T-cell (primary cell): ENCODE results near the gene ZBTB40. TPM values are rescaled to one million over a fixed set of nuclear protein-coding genes. Genes with fewer than 3 reads are reported as not detected.

Experiments
- ATAC-seq, 4 experiments: fragments of 200-7000 bp in 3 of 4; fragments of 150-1000 bp in 1 of 4; cut with Tn5 transposase; replicated peaks in 1 of 4; 1 replicate in 3 of 4; 2 replicates in 1 of 4; pipeline ENCODE4 v1.10.0; 2021; ENCODE audit warnings: moderate library complexity in 3 of 4, mild to moderate bottlenecking in 2 of 4, moderate number of reproducible peaks in 1 of 4
- CTCF ChIA-PET, 2 donors: fragments of 300-600 bp; sonication (Branson Sonifier 250); formaldehyde crosslinking; loops; one replicate each; lab custom pipeline; 2022; ENCODE audit warnings: antibody characterized with exemption in 2 of 2; lab: Charles Lee
- POLR2A ChIA-PET, 2 donors: fragments of 300-600 bp; sonication (Branson Sonifier 250); formaldehyde crosslinking; loops; one replicate each; lab custom pipeline; 2022; ENCODE audit warnings: antibody characterized with exemption in 2 of 2; lab: Charles Lee
- DNase-seq, 35 experiments: peaks; one replicate each; pipeline versions ENCODE4 v3.0.0 to v3.0.0-alpha.2; 2013 to 2023
- H3K27ac ChIP-seq: one replicate; pipeline ENCODE4 v1.5.1; 2013; ENCODE audit warnings: low read length
- H3K27me3 ChIP-seq, 2 experiments: replicated peaks in 1 of 2; 1 replicate in 1 of 2; 2 replicates in 1 of 2; pipeline versions ENCODE4 v1.6.1 to v1.7.0; 2013; ENCODE audit warnings: low read length in 1 of 2, mixed read lengths in 1 of 2; ENCODE audit not compliant: control insufficient read depth in 2 of 2, insufficient read depth in 2 of 2; ENCODE audit errors: extremely low read depth in 1 of 2
- H3K36me3 ChIP-seq, 2 donors: 1 replicate in 1 of 2; 2 replicates in 1 of 2; pipeline versions ENCODE4 v1.6.1 to v1.7.0; 2013; ENCODE audit warnings: low read length in 1 of 2; ENCODE audit not compliant: control insufficient read depth in 2 of 2, insufficient read depth in 1 of 2; ENCODE audit errors: extremely low read depth in 1 of 2
- H3K4me1 ChIP-seq, 2 experiments: 1 replicate in 1 of 2; 2 replicates in 1 of 2; pipeline versions ENCODE4 v1.6.1 to v1.7.0; 2013; ENCODE audit warnings: low read length in 2 of 2, mixed read lengths in 1 of 2; ENCODE audit not compliant: insufficient read depth in 2 of 2, control insufficient read depth in 1 of 2; ENCODE audit errors: extremely low read depth in 1 of 2
- H3K4me3 ChIP-seq, 2 donors: 1 replicate in 1 of 2; 2 replicates in 1 of 2; pipeline versions ENCODE4 v1.5.1 to v1.7.0; 2013; ENCODE audit warnings: mild to moderate bottlenecking in 2 of 2, low read length in 1 of 2, moderate library complexity in 1 of 2; ENCODE audit not compliant: control insufficient read depth in 1 of 2; ENCODE audit errors: extremely low read depth in 1 of 2
- H3K9me3 ChIP-seq: 2 replicates; pipeline ENCODE4 v1.7.0; 2013
- H3K27ac Mint-ChIP-seq, 2 donors: one replicate each; pipeline ENCODE4 v1.8.0; 2020 to 2021; ENCODE audit warnings: mild to moderate bottlenecking in 2 of 2, mixed read lengths in 2 of 2
- H3K27me3 Mint-ChIP-seq, 2 donors: one replicate each; pipeline ENCODE4 v1.8.0; 2021 to 2022; ENCODE audit warnings: mixed read lengths in 2 of 2
- H3K36me3 Mint-ChIP-seq: one replicate; pipeline ENCODE4 v1.8.0; 2021; ENCODE audit warnings: mixed read lengths
- H3K4me1 Mint-ChIP-seq, 3 donors: one replicate each; pipeline ENCODE4 v1.8.0; 2020 to 2022; ENCODE audit warnings: mixed read lengths in 3 of 3, mild to moderate bottlenecking in 1 of 3
- H3K4me3 Mint-ChIP-seq, 3 donors: one replicate each; pipeline ENCODE4 v1.8.0; 2020 to 2022; ENCODE audit warnings: mild to moderate bottlenecking in 3 of 3, mixed read lengths in 3 of 3, moderate library complexity in 3 of 3
- H3K9me3 Mint-ChIP-seq, 3 donors: one replicate each; pipeline ENCODE4 v1.8.0; 2020 to 2022; ENCODE audit warnings: mixed read lengths in 3 of 3
- WGBS: methylation state at CpG from one replicate; pipeline ENCODE4 v1.1.5; 2013; ENCODE audit warnings: missing lambda C conversion rate; ENCODE audit not compliant: insufficient coverage; 5-methylcytosine and 5-hydroxymethylcytosine counted together
- total RNA-seq, 35 experiments: library from RNA in 6 of 35; stranded (reverse) in 6 of 35; fragments of 120-200 nt in 1 of 35; gene quantifications; one replicate each; pipeline versions ENCODE4 v1.2.1 to v1.2.4 and lab custom pipeline; 2013 to 2026

Gene ZBTB40
- total RNA-seq, 5 donors from 2014 or later (not counting 1 experiment from before 2014, with no cell fraction given), result 42.6 to 62.9 (median 54.1) TPM

GRCh38 chr1:22531251-22531650 is 79.6 kb downstream of the ZBTB40 start:
- Mint-ChIP-seq H3K27me3 (no peaks in the 10 kb centered on the region), H3K9me3 (no peaks in the 10 kb centered on the region), H3K4me3 (no peak overlapping the region), H3K4me1 (no peaks in the 10 kb centered on the region), H3K36me3 (peaks cover 41% of the 10 kb centered on the region), H3K27ac (no peak overlapping the region)
- ChIA-PET POLR2A (no interaction called here), CTCF (interaction anchor here in 1 of 2 donors (0.5 kb wide), 1 partner anchor 138 kb away, joined by 4 read pairs; no protein-coding TSS in a partner anchor)
- Histone ChIP-seq H3K4me3 (no peak overlapping the region), H3K36me3 (peaks cover 12 to 26% of the 10 kb centered on the region in 2 donors), H3K27me3 (no peaks in the 10 kb centered on the region), H3K27ac (no peak overlapping the region), H3K9me3 (no peaks in the 10 kb centered on the region), H3K4me1 (no peaks in the 10 kb centered on the region)
- DNase-seq (no peak), ATAC-seq (no peak)
- WGBS, result 98% methylated on average over 6 of the region's 6 CpGs

GRCh38 chr1:22533244-22533895 is 81.7 kb downstream of the ZBTB40 start:
- H3K4me1 ChIP-seq, result no peaks in the 10 kb centered on the region
- H3K27me3 ChIP-seq, result no peaks in the 10 kb centered on the region
- 91% methylated on average over 7 of the region's 11 CpGs for WGBS
- Mint-ChIP-seq H3K9me3 (no peaks in the 10 kb centered on the region), H3K36me3 (peaks cover 32% of the 10 kb centered on the region), H3K4me3 (no peak overlapping the region), H3K27me3 (no peaks in the 10 kb centered on the region), H3K4me1 (peaks cover 6 to 7% (median 7%) of the 10 kb centered on the region in 3 donors), H3K27ac (no peak overlapping the region)
- H3K27ac ChIP-seq, result no peak overlapping the region
- peaks cover 0 to 9% of the 10 kb centered on the region in 2 donors for H3K36me3 ChIP-seq
- H3K9me3 ChIP-seq, result no peaks in the 10 kb centered on the region
- H3K4me3 ChIP-seq, result no peak overlapping the region
- ATAC-seq (no peak), DNase-seq (no peak)
- ChIA-PET CTCF (no interaction called here), POLR2A (no interaction called here)

- H3K36me3 Mint-ChIP-seq, result peaks cover 24% of the 10 kb centered on the region
- Histone ChIP-seq H3K36me3 (peaks cover 0 to 6% of the 10 kb centered on the region in 2 donors), H3K27me3 (no peaks in the 10 kb centered on the region), H3K4me1 (peaks cover 0 to 6% of the 10 kb centered on the region in 2 experiments), H3K27ac (no peak overlapping the region), H3K4me3 (no peak overlapping the region), H3K9me3 (no peaks in the 10 kb centered on the region)
- no peak overlapping the region for H3K4me3 Mint-ChIP-seq
- DNase-seq (no peak), ATAC-seq (no peak)
- H3K27ac Mint-ChIP-seq, result no peak overlapping the region
- H3K27me3 Mint-ChIP-seq, result no peaks in the 10 kb centered on the region
- peaks cover 19 to 21% (median 19%) of the 10 kb centered on the region in 3 donors for H3K4me1 Mint-ChIP-seq
- no peaks in the 10 kb centered on the region for H3K9me3 Mint-ChIP-seq
- ChIA-PET CTCF (no interaction called here), POLR2A (interaction anchor here in 1 of 2 donors (0.7 kb wide), 1 partner anchor 60 kb away, joined by 9 read pairs; no protein-coding TSS in a partner anchor)
- 93% methylated on average over 4 of the region's 4 CpGs for whole genome bisulfite sequencing
These were observed 83.3 kb downstream of the ZBTB40 start for GRCh38 chr1:22534951-22535350.

- H3K27me3 Mint-ChIP-seq, result no peaks in the 10 kb centered on the region
- H3K36me3 ChIP-seq, result peaks cover 0 to 2% of the 10 kb centered on the region in 2 donors
- H3K27me3 ChIP-seq, result no peaks in the 10 kb centered on the region
- peaks cover 19% of the 10 kb centered on the region for H3K36me3 Mint-ChIP-seq
- H3K4me3 Mint-ChIP-seq, result no peak overlapping the region
- H3K4me3 ChIP-seq, result no peak overlapping the region
- H3K9me3 ChIP-seq, result no peaks in the 10 kb centered on the region
- CTCF ChIA-PET, result no interaction called here
- H3K27ac ChIP-seq, result no peak overlapping the region
- 93% methylated on average over 5 of the region's 6 CpGs for WGBS
- peaks cover 0 to 6% of the 10 kb centered on the region in 2 experiments for H3K4me1 ChIP-seq
- POLR2A ChIA-PET, result no interaction called here
- H3K4me1 Mint-ChIP-seq, result peaks cover 19 to 26% (median 20%) of the 10 kb centered on the region in 3 donors
- ATAC-seq, result no peak
- no peaks in the 10 kb centered on the region for H3K9me3 Mint-ChIP-seq
- no peak for DNase-seq
- no peak overlapping the region for H3K27ac Mint-ChIP-seq
These were observed 83.7 kb downstream of the ZBTB40 start for GRCh38 chr1:22535399-22535798.

GRCh38 chr1:22536506-22536905 is 84.9 kb downstream of the ZBTB40 start:
- Mint-ChIP-seq H3K4me1 (peaks cover 19 to 27% (median 20%) of the 10 kb centered on the region in 3 donors), H3K9me3 (no peaks in the 10 kb centered on the region), H3K27me3 (no peaks in the 10 kb centered on the region), H3K4me3 (no peak overlapping the region), H3K27ac (no peak overlapping the region), H3K36me3 (peaks cover 19% of the 10 kb centered on the region)
- 85% methylated on average over 7 of the region's 7 CpGs for WGBS
- H3K4me1 ChIP-seq, result peaks cover 0 to 6% of the 10 kb centered on the region in 2 experiments
- H3K4me3 ChIP-seq, result no peak overlapping the region
- ChIA-PET CTCF (no interaction called here), POLR2A (no interaction called here)
- no peak for ATAC-seq
- H3K27ac ChIP-seq, result no peak overlapping the region
- DNase-seq, result no peak
- H3K36me3 ChIP-seq, result no peaks in the 10 kb centered on the region
- no peaks in the 10 kb centered on the region for H3K9me3 ChIP-seq
- no peaks in the 10 kb centered on the region for H3K27me3 ChIP-seq

GRCh38 chr1:22537441-22538139 is 85.9 kb downstream of the ZBTB40 start:
- H3K27me3 Mint-ChIP-seq, result no peaks in the 10 kb centered on the region

More at GRCh38 chr1:22537441-22538139, 85.9 kb downstream of the ZBTB40 start:
- H3K9me3 Mint-ChIP-seq, result no peaks in the 10 kb centered on the region
- H3K36me3 ChIP-seq, result no peaks in the 10 kb centered on the region
- H3K4me3 Mint-ChIP-seq, result no peak overlapping the region
- H3K27me3 ChIP-seq, result no peaks in the 10 kb centered on the region
- no peak overlapping the region for H3K4me3 ChIP-seq
- no peak overlapping the region for H3K27ac ChIP-seq
- H3K36me3 Mint-ChIP-seq, result peaks cover 19% of the 10 kb centered on the region
- CTCF ChIA-PET, result no interaction called here
- POLR2A ChIA-PET, result no interaction called here
- H3K4me1 Mint-ChIP-seq, result peaks cover 19 to 27% (median 20%) of the 10 kb centered on the region in 3 donors
- 88% methylated on average over 8 of the region's 13 CpGs for WGBS
- DNase-seq (no peak), ATAC-seq (no peak)
- peaks cover 0 to 6% of the 10 kb centered on the region in 2 experiments for H3K4me1 ChIP-seq
- H3K27ac Mint-ChIP-seq, result no peak overlapping the region
- no peaks in the 10 kb centered on the region for H3K9me3 ChIP-seq
